NCI-H82 treated with DMSO at 0.1 percent for 48 hours (cell line): ENCODE measurements around the gene CDK14.

ENCODE experiments used
- DNase-seq: peaks from one replicate; lab custom pipeline; 2025; ENCODE audit not compliant: unreplicated experiment; lab: John Stamatoyannopoulos, UW

The CDK14 gene

GRCh38 chr7:90677486-90678404 lies 81.6 kb downstream of the CDK14 start:
- DNase-seq, result no peak

GRCh38 chr7:90678986-90679385 lies 82.9 kb downstream of the CDK14 start:
- DNase-seq, result peak; percentile 8

- DNase-seq, result no peak
These were observed 84.4 kb downstream of the CDK14 start for GRCh38 chr7:90680484-90680883.

GRCh38 chr7:90681336-90682022 lies 85.4 kb downstream of the CDK14 start:
- DNase-seq, result no peak

GRCh38 chr7:90686146-90686545 lies 90.0 kb downstream of the CDK14 start:
- no peak for DNase-seq

- DNase-seq, result no peak
These were observed 92.7 kb downstream of the CDK14 start for GRCh38 chr7:90688810-90689209.

GRCh38 chr7:90689260-90689659 lies 93.1 kb downstream of the CDK14 start:
- no peak for DNase-seq

- no peak for DNase-seq
These were observed 94.2 kb downstream of the CDK14 start for GRCh38 chr7:90690159-90690858.

GRCh38 chr7:90692396-90692795 lies 96.3 kb downstream of the CDK14 start:
- DNase-seq, result no peak

- no peak for DNase-seq
These were observed 96.8 kb downstream of the CDK14 start for GRCh38 chr7:90692947-90693346.

- DNase-seq, result no peak
These were observed 97.8 kb downstream of the CDK14 start for GRCh38 chr7:90693939-90694338.

- DNase-seq, result no peak
These were observed 102.5 kb downstream of the CDK14 start for GRCh38 chr7:90698616-90699015.

- no peak for DNase-seq
These were observed 104.9 kb downstream of the CDK14 start for GRCh38 chr7:90701021-90701420.

- DNase-seq, result no peak
These were observed 105.7 kb downstream of the CDK14 start for GRCh38 chr7:90701771-90702170.

GRCh38 chr7:90705391-90706071 lies 109.4 kb downstream of the CDK14 start:
- DNase-seq, result no peak

GRCh38 chr7:90706072-90706716 lies 110.1 kb downstream of the CDK14 start:
- no peak for DNase-seq

- DNase-seq, result peak; percentile 20
These were observed 112.8 kb downstream of the CDK14 start for GRCh38 chr7:90708841-90709317.

GRCh38 chr7:90709501-90710465 lies 113.7 kb downstream of the CDK14 start:
- DNase-seq, result no peak

GRCh38 chr7:90710466-90710850 lies 114.3 kb downstream of the CDK14 start:
- DNase-seq, result no peak
